ENCODE measurements around the gene CES4A. TPM values are rescaled to one million over a fixed set of nuclear protein-coding genes. Genes with fewer than 3 reads are reported as not detected.

The CES4A gene
- total RNA-seq, 1 donor from 2014 or later, result 0.11 TPM

- DNase-seq (ENCODE audit: low spot score in 2 of 2), result no peak
- no peaks in the 10 kb centered on the region for H3K36me3 ChIP-seq
- TF ChIP-seq CTCF (IDR thresholded peaks at IDR 0.05), result no peak
- H3K4me1 ChIP-seq, result peaks cover 0 to 15% of the 10 kb centered on the region in 2 donors
- no peaks in the 10 kb centered on the region for H3K9me3 ChIP-seq
- intact Hi-C loops (cut with DNase I), result no loop called here
- H3K27me3 ChIP-seq, result no peaks in the 10 kb centered on the region
- no peak overlapping the region for H3K4me3 ChIP-seq
- H3K27ac ChIP-seq, result no peak overlapping the region
Observed at GRCh38 chr16:67016143-67016542, 27.8 kb downstream of the CES4A start.

GRCh38 chr16:67016681-67017420 lies 28.5 kb downstream of the CES4A start:
- no peaks in the 10 kb centered on the region for H3K27me3 ChIP-seq
- H3K4me1 ChIP-seq, result peaks cover 0 to 15% of the 10 kb centered on the region in 2 donors
- intact Hi-C loops (cut with DNase I), result no loop called here
- H3K27ac ChIP-seq, result no peak overlapping the region
- H3K9me3 ChIP-seq, result no peaks in the 10 kb centered on the region
- no peak for TF ChIP-seq CTCF (IDR thresholded peaks at IDR 0.05)
- DNase-seq (ENCODE audit: low spot score in 2 of 2), result peak in 1 of 2 donors; percentile 33
- H3K4me3 ChIP-seq, result no peak overlapping the region
- no peaks in the 10 kb centered on the region for H3K36me3 ChIP-seq

- no peak overlapping the region for H3K4me3 ChIP-seq
- no peak for TF ChIP-seq CTCF (IDR thresholded peaks at IDR 0.05)
- intact Hi-C loops (cut with DNase I), result no loop called here
- H3K9me3 ChIP-seq, result no peaks in the 10 kb centered on the region
- no peaks in the 10 kb centered on the region for H3K27me3 ChIP-seq
- H3K27ac ChIP-seq, result no peak overlapping the region
- DNase-seq (ENCODE audit: low spot score in 2 of 2), result peak in 1 of 2 donors; percentile 34
- peaks cover 0 to 15% of the 10 kb centered on the region in 2 donors for H3K4me1 ChIP-seq
- H3K36me3 ChIP-seq, result no peaks in the 10 kb centered on the region
Observed at GRCh38 chr16:67017421-67017750, 29.0 kb downstream of the CES4A start.

GRCh38 chr16:67017810-67018488 lies 29.6 kb downstream of the CES4A start:
- H3K4me3 ChIP-seq, result no peak overlapping the region
- H3K4me1 ChIP-seq, result peaks cover 0 to 14% of the 10 kb centered on the region in 2 donors
- H3K27me3 ChIP-seq, result no peaks in the 10 kb centered on the region
- no peaks in the 10 kb centered on the region for H3K9me3 ChIP-seq
- peak in 1 of 2 donors; percentile 70 for DNase-seq (ENCODE audit: low spot score in 2 of 2)
- TF ChIP-seq CTCF (IDR thresholded peaks at IDR 0.05), result peak in 1 of 3 experiments; percentile 55
- intact Hi-C loops (cut with DNase I), result no loop called here
- H3K27ac ChIP-seq, result no peak overlapping the region
- H3K36me3 ChIP-seq, result no peaks in the 10 kb centered on the region

- Histone ChIP-seq H3K27ac (no peak overlapping the region), H3K36me3 (no peaks in the 10 kb centered on the region), H3K4me3 (no peak overlapping the region), H3K4me1 (peaks cover 0 to 8% of the 10 kb centered on the region in 2 donors), H3K27me3 (no peaks in the 10 kb centered on the region), H3K9me3 (no peaks in the 10 kb centered on the region)
- intact Hi-C loops (cut with DNase I), result no loop called here
- TF ChIP-seq CTCF (IDR thresholded peaks at IDR 0.05), result no peak
- DNase-seq (ENCODE audit: low spot score in 2 of 2), result peak in 1 of 2 donors; percentile 52
Observed at GRCh38 chr16:67019171-67019570, 30.8 kb downstream of the CES4A start.

Data from ascending aorta (tissue), 2 donors.